ENCODE results near the gene BCL6. TPM values are rescaled to one million over a fixed set of nuclear protein-coding genes. Genes with fewer than 3 reads are reported as not detected.

The BCL6 gene
- total RNA-seq, 2 donors from 2014 or later = 67.8 to 158 TPM

DNA sequence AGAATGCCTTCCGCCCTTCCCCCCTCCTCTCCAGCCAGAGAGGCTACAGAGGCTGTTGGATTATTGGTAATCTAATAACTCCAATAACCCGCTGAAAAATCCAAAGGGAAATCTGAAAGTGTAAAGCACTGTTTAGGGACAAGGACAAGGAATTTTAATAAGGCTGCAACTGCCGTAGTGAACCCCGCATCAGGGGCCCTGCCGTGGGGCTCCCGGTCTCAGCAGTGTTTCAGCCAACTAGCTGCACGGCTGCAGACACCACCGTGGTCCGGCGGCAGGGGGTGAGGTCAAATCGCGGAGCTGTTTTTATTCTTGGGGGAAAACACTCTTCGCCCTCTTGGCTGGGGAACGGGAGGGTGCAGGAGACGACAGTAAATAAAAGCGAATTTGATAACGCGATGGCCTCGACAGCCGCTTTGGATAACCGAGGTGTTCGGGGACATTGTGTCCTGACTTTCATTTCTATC lies 6.1 kb downstream of the BCL6 start:
- Mint-ChIP-seq H3K27ac (peak overlapping the region; percentile 99 to 100), H3K9me3 (no peaks in the 10 kb centered on the region), H3K27me3 (no peaks in the 10 kb centered on the region), H3K4me1 (ENCODE audit: low read depth in 2 of 2) (peaks cover 58 to 62% of the 10 kb centered on the region in 2 donors), H3K36me3 (peaks cover 10% of the 10 kb centered on the region), H3K4me3 (peak overlapping the region; percentile 99)
- DNase-seq (ENCODE audit: low spot score) (peak; percentile 66), ATAC-seq (no peak)

GRCh38 chr3:187738331-187739093 lies 6.8 kb downstream of the BCL6 start:
- H3K36me3 Mint-ChIP-seq = peaks cover 10% of the 10 kb centered on the region

DNA sequence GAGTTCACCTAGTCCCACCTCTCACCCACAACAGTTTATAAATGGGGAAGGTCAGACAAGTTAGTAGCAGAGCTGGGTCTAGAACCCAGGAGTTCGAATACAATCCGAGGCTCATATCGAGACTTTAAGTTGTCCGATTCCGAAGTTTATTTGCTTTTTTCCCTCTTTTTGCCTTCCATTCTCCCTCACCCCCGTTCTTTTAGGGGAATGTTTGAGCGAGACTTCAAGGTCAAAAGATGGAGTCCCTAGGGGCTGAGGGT lies 7.3 kb downstream of the BCL6 start:
- no peak for DNase-seq (ENCODE audit: low spot score)
- no peaks in the 10 kb centered on the region for H3K27me3 Mint-ChIP-seq
- no peaks in the 10 kb centered on the region for H3K9me3 Mint-ChIP-seq
- peaks cover 15% of the 10 kb centered on the region for H3K36me3 Mint-ChIP-seq
- H3K4me1 Mint-ChIP-seq (ENCODE audit: low read depth in 2 of 2) = peaks cover 61 to 63% of the 10 kb centered on the region in 2 donors
- H3K4me3 Mint-ChIP-seq = peak overlapping the region; percentile 99
- no peak for ATAC-seq
- peak overlapping the region; percentile 99 to 100 for H3K27ac Mint-ChIP-seq

More at GRCh38 chr3:187738331-187739093, 6.8 kb downstream of the BCL6 start:
- Mint-ChIP-seq H3K9me3 (no peaks in the 10 kb centered on the region), H3K4me3 (peak overlapping the region; percentile 99), H3K27me3 (no peaks in the 10 kb centered on the region), H3K27ac (peak overlapping the region; percentile 99 to 100), H3K4me1 (ENCODE audit: low read depth in 2 of 2) (peaks cover 58 to 62% of the 10 kb centered on the region in 2 donors)
- DNase-seq (ENCODE audit: low spot score) = peak; percentile 83
- peak; percentile 29 to 48 for ATAC-seq

DNA sequence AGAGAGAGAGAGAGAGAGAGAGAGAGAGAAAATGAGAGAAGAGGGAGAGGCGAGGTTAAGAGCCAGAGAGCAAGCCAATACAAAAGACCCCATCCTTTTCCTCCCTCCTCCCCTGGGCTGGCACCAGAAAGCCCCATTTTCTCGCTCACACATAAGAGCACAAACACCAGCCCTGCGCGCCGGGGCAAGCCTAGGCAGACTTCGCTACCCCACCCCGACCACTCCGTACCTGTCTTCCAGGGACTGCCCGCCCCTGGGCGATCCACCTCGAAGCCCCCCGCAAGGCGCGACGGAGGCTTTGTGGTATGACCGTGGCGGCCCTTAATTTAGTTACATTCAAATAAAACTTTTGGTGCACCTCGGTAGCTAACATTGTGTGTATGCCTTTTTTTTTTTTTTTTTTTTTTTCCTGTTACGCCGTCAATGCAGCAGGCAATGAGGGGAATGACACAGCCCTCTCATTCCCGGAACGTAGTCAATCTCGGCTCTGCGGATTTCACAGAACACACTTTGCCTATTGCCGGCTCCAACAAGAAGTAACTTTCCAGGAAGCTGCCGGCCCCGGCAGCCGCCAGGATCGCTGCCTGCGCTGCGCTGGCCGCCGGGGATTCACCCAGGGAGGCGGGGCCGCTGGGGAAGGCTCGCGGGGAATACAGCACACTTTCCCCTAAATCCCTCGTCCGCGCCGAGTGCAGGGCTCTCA lies 7.7 kb downstream of the BCL6 start:
- peak; percentile 62 to 74 for ATAC-seq
- peak; percentile 97 for DNase-seq (ENCODE audit: low spot score)
- peak overlapping the region; percentile 99 to 100 for H3K27ac Mint-ChIP-seq
- H3K36me3 Mint-ChIP-seq = peaks cover 15% of the 10 kb centered on the region
- no peaks in the 10 kb centered on the region for H3K27me3 Mint-ChIP-seq
- peaks cover 57 to 66% of the 10 kb centered on the region in 2 donors for H3K4me1 Mint-ChIP-seq (ENCODE audit: low read depth in 2 of 2)
- peak overlapping the region; percentile 99 for H3K4me3 Mint-ChIP-seq
- H3K9me3 Mint-ChIP-seq = no peaks in the 10 kb centered on the region

- H3K27me3 Mint-ChIP-seq = no peaks in the 10 kb centered on the region
- DNase-seq (ENCODE audit: low spot score) (no peak), ATAC-seq (no peak)
- peak overlapping the region; percentile 99 to 100 for H3K27ac Mint-ChIP-seq
- H3K9me3 Mint-ChIP-seq = no peaks in the 10 kb centered on the region
- H3K4me1 Mint-ChIP-seq (ENCODE audit: low read depth in 2 of 2) = peaks cover 53 to 63% of the 10 kb centered on the region in 2 donors
- peak overlapping the region; percentile 99 for H3K4me3 Mint-ChIP-seq
- H3K36me3 Mint-ChIP-seq = peaks cover 15% of the 10 kb centered on the region
Measured at GRCh38 chr3:187737006-187737367, 8.3 kb downstream of the BCL6 start.

- peak overlapping the region; percentile 99 to 100 for H3K27ac Mint-ChIP-seq
- ATAC-seq = no peak
- H3K4me3 Mint-ChIP-seq = peak overlapping the region; percentile 99
- peaks cover 48 to 61% of the 10 kb centered on the region in 2 donors for H3K4me1 Mint-ChIP-seq (ENCODE audit: low read depth in 2 of 2)
- peak; percentile 80 for DNase-seq (ENCODE audit: low spot score)
- H3K9me3 Mint-ChIP-seq = no peaks in the 10 kb centered on the region
- H3K36me3 Mint-ChIP-seq = peaks cover 19% of the 10 kb centered on the region
- no peaks in the 10 kb centered on the region for H3K27me3 Mint-ChIP-seq
Measured at GRCh38 chr3:187736418-187736871, 8.8 kb downstream of the BCL6 start.

- H3K27ac Mint-ChIP-seq = peak overlapping the region; percentile 99 to 100
- H3K36me3 Mint-ChIP-seq = peaks cover 20% of the 10 kb centered on the region
- H3K27me3 Mint-ChIP-seq = no peaks in the 10 kb centered on the region
- H3K4me3 Mint-ChIP-seq = peak overlapping the region; percentile 99
- ATAC-seq (no peak), DNase-seq (ENCODE audit: low spot score) (no peak)
- H3K9me3 Mint-ChIP-seq = no peaks in the 10 kb centered on the region
- H3K4me1 Mint-ChIP-seq (ENCODE audit: low read depth in 2 of 2) = peaks cover 42 to 56% of the 10 kb centered on the region in 2 donors
Measured at GRCh38 chr3:187735837-187736236, 9.4 kb downstream of the BCL6 start.

- Mint-ChIP-seq H3K27ac (peak overlapping the region; percentile 99 to 100), H3K4me1 (ENCODE audit: low read depth in 2 of 2) (peaks cover 37 to 55% of the 10 kb centered on the region in 2 donors), H3K4me3 (peak overlapping the region; percentile 99), H3K36me3 (peaks cover 22% of the 10 kb centered on the region), H3K27me3 (no peaks in the 10 kb centered on the region), H3K9me3 (no peaks in the 10 kb centered on the region)
- DNase-seq (ENCODE audit: low spot score) = no peak
- no peak for ATAC-seq
Measured at GRCh38 chr3:187735383-187735782, 9.9 kb downstream of the BCL6 start.

- H3K27ac Mint-ChIP-seq = peak overlapping the region in 1 of 2 donors; percentile 100
- H3K9me3 Mint-ChIP-seq = no peaks in the 10 kb centered on the region
- H3K4me1 Mint-ChIP-seq (ENCODE audit: low read depth in 2 of 2) = peaks cover 35 to 55% of the 10 kb centered on the region in 2 donors
- ATAC-seq (no peak), DNase-seq (ENCODE audit: low spot score) (no peak)
- no peaks in the 10 kb centered on the region for H3K27me3 Mint-ChIP-seq
- H3K36me3 Mint-ChIP-seq = peaks cover 26% of the 10 kb centered on the region
- H3K4me3 Mint-ChIP-seq = peak overlapping the region; percentile 18
Measured at GRCh38 chr3:187734841-187735240, 10.4 kb downstream of the BCL6 start.

DNA sequence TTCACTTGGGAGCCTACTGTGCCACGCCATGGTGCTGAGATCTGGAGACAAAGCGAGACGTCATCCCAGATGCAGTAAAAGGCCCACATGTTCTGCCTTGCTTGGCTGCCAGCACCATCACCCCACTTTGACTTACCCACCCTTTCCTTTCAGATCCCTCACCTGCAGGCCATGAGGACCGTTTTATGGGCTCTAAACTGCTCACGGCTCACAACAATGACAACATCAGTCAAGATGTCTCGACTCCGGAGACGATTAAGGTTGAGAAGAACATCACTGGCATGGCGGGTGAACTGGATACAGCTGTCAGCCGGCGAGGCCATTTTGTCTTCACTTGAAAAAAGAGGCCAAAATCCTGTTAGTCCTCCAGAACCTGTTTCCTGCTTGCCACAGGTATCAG lies 11.9 kb downstream of the BCL6 start:
- Mint-ChIP-seq H3K4me3 (no peak overlapping the region), H3K36me3 (peaks cover 33% of the 10 kb centered on the region), H3K9me3 (no peaks in the 10 kb centered on the region), H3K4me1 (ENCODE audit: low read depth in 2 of 2) (peaks cover 21 to 43% of the 10 kb centered on the region in 2 donors), H3K27me3 (no peaks in the 10 kb centered on the region), H3K27ac (no peak overlapping the region)
- DNase-seq (ENCODE audit: low spot score) (no peak), ATAC-seq (no peak)

GRCh38 chr3:187729598-187729997 lies 15.7 kb downstream of the BCL6 start:
- peaks cover 28% of the 10 kb centered on the region for H3K36me3 Mint-ChIP-seq
- no peak for ATAC-seq
- no peak for DNase-seq (ENCODE audit: low spot score)
- no peak overlapping the region for H3K4me3 Mint-ChIP-seq
- H3K27me3 Mint-ChIP-seq = no peaks in the 10 kb centered on the region
- no peak overlapping the region for H3K27ac Mint-ChIP-seq
- peaks cover 0 to 25% of the 10 kb centered on the region in 2 donors for H3K4me1 Mint-ChIP-seq (ENCODE audit: low read depth in 2 of 2)
- no peaks in the 10 kb centered on the region for H3K9me3 Mint-ChIP-seq

GRCh38 chr3:187728940-187729583 lies 16.2 kb downstream of the BCL6 start:
- Mint-ChIP-seq H3K36me3 (peaks cover 28% of the 10 kb centered on the region), H3K4me1 (ENCODE audit: low read depth in 2 of 2) (peaks cover 0 to 20% of the 10 kb centered on the region in 2 donors), H3K27me3 (no peaks in the 10 kb centered on the region), H3K4me3 (no peak overlapping the region), H3K27ac (no peak overlapping the region), H3K9me3 (no peaks in the 10 kb centered on the region)
- no peak for ATAC-seq
- DNase-seq (ENCODE audit: low spot score) = no peak

- no peak overlapping the region for H3K4me3 Mint-ChIP-seq
- peaks cover 25% of the 10 kb centered on the region for H3K36me3 Mint-ChIP-seq
- no peaks in the 10 kb centered on the region for H3K9me3 Mint-ChIP-seq
- no peak overlapping the region for H3K27ac Mint-ChIP-seq
- no peak for ATAC-seq
- H3K27me3 Mint-ChIP-seq = no peaks in the 10 kb centered on the region
- no peak for DNase-seq (ENCODE audit: low spot score)
- peaks cover 0 to 18% of the 10 kb centered on the region in 2 donors for H3K4me1 Mint-ChIP-seq (ENCODE audit: low read depth in 2 of 2)
Measured at GRCh38 chr3:187728248-187728647, 17.0 kb downstream of the BCL6 start.

DNA sequence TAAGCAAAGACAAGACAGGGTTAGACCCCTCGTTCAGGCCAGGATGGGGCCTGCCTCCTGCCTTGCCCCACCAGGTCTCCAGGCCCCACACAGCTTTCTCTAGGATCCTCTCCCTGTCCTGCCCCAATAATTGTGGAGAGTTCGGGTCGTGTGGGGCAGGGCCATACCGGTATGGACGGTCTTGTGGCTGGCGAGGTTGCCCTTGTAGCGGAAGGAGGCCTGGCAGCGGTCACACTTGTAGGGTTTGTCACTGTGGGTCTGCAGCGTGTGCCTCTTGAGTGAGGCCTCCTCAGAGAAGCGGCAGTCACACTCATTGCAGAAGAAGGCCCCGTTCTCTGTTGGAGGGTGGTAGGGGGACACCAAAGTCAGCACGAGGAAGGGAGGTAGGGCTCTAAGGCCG lies 18.7 kb downstream of the BCL6 start:
- no peak overlapping the region for H3K27ac Mint-ChIP-seq
- H3K9me3 Mint-ChIP-seq = no peaks in the 10 kb centered on the region
- ATAC-seq (no peak), DNase-seq (ENCODE audit: low spot score) (no peak)
- no peak overlapping the region for H3K4me3 Mint-ChIP-seq
- H3K36me3 Mint-ChIP-seq = peaks cover 34% of the 10 kb centered on the region
- H3K27me3 Mint-ChIP-seq = no peaks in the 10 kb centered on the region
- peaks cover 0 to 10% of the 10 kb centered on the region in 2 donors for H3K4me1 Mint-ChIP-seq (ENCODE audit: low read depth in 2 of 2)

All from natural killer cell treated with Interleukin-12 subunit alpha and Interleukin-12 subunit beta and Interleukin-15 and Interleukin-18, amount 100 ng/mL, for 72 hours (primary cell).